ENCODE results near the gene UTS2B.

GRCh38 chr3:191283400-191283799 is 46.9 kb downstream of the UTS2B start:
- TF ChIP-seq PBX3 (CRISPR knock-in tag; IDR thresholded peaks at IDR 0.05; ENCODE audit: borderline replicate concordance) (no peak), ARID3A (IDR thresholded peaks at IDR 0.05; ENCODE audit: low read depth, low read length) (no peak), MXI1 (IDR thresholded peaks at IDR 0.05; ENCODE audit: borderline replicate concordance, low read depth, low read length) (no peak), ZSCAN30 (CRISPR knock-in tag; IDR thresholded peaks at IDR 0.05) (no peak), SALL1 (CRISPR knock-in tag; IDR thresholded peaks at IDR 0.05) (no peak), FOXK1 (CRISPR knock-in tag; IDR thresholded peaks at IDR 0.05; ENCODE audit: borderline replicate concordance, low read depth) (no peak), NFE2 (CRISPR knock-in tag; IDR thresholded peaks at IDR 0.05) (no peak)
- TF ChIP-seq, protein P1, sequence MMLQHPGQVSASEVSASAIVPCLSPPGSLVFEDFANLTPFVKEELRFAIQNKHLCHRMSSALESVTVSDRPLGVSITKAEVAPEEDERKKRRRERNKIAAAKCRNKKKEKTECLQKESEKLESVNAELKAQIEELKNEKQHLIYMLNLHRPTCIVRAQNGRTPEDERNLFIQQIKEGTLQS (CRISPR knock-in tag; IDR thresholded peaks at IDR 0.05): no peak
- TF ChIP-seq, protein P2, sequence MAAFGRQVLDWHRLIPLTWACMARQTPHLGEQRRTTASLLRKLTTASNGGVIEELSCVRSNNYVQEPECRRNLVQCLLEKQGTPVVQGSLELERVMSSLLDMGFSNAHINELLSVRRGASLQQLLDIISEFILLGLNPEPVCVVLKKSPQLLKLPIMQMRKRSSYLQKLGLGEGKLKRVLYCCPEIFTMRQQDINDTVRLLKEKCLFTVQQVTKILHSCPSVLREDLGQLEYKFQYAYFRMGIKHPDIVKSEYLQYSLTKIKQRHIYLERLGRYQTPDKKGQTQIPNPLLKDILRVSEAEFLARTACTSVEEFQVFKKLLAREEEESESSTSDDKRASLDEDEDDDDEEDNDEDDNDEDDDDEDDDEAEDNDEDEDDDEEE (CRISPR knock-in tag; IDR thresholded peaks at IDR 0.05): no peak
- TF ChIP-seq, protein P3, sequence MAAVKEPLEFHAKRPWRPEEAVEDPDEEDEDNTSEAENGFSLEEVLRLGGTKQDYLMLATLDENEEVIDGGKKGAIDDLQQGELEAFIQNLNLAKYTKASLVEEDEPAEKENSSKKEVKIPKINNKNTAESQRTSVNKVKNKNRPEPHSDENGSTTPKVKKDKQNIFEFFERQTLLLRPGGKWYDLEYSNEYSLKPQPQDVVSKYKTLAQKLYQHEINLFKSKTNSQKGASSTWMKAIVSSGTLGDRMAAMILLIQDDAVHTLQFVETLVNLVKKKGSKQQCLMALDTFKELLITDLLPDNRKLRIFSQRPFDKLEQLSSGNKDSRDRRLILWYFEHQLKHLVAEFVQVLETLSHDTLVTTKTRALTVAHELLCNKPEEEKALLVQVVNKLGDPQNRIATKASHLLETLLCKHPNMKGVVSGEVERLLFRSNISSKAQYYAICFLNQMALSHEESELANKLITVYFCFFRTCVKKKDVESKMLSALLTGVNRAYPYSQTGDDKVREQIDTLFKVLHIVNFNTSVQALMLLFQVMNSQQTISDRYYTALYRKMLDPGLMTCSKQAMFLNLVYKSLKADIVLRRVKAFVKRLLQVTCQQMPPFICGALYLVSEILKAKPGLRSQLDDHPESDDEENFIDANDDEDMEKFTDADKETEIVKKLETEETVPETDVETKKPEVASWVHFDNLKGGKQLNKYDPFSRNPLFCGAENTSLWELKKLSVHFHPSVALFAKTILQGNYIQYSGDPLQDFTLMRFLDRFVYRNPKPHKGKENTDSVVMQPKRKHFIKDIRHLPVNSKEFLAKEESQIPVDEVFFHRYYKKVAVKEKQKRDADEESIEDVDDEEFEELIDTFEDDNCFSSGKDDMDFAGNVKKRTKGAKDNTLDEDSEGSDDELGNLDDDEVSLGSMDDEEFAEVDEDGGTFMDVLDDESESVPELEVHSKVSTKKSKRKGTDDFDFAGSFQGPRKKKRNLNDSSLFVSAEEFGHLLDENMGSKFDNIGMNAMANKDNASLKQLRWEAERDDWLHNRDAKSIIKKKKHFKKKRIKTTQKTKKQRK (IDR thresholded peaks at IDR 0.05; ENCODE audit: low read length): no peak
